Kidney epithelial cell (primary cell): Measurements from ENCODE around the gene ELMO1. TPM values are rescaled to one million over a fixed set of nuclear protein-coding genes. Genes with fewer than 3 reads are reported as not detected.

Experiments used
- DNase-seq: peaks from one replicate; pipeline ENCODE4 v3.0.0-alpha.2; 2010; ENCODE audit warnings: low read depth
- H3K27me3 ChIP-seq: 2 replicates; pipeline ENCODE4 v1.6.0; 2011; ENCODE audit warnings: low read length; ENCODE audit not compliant: control insufficient read depth, insufficient read depth
- H3K36me3 ChIP-seq: 2 replicates; pipeline ENCODE4 v1.5.1; 2011; ENCODE audit warnings: low read length; ENCODE audit not compliant: control insufficient read depth, insufficient read depth
- H3K4me3 ChIP-seq: 2 replicates; pipeline ENCODE4 v1.5.1; 2011; ENCODE audit warnings: low read depth, mild to moderate bottlenecking, control low read depth, low read length
- CTCF ChIP-seq: IDR thresholded peaks from 2 replicates; pipeline ENCODE4 v1.5.1; 2011; ENCODE audit warnings: mild to moderate bottlenecking, moderate library complexity, low read length, control low read depth, inconsistent platforms; ENCODE audit not compliant: insufficient read depth, poor library complexity, severe bottlenecking
- total RNA-seq: library from RNA; depleted of rRNA; stranded (reverse); fragments of >200 nt; gene quantifications from 2 replicates; pipeline ENCODE4 v1.2.3, GENCODE V29; 2015

ELMO1 gene
- total RNA-seq, 1 donor from 2014 or later = 11.4 TPM

GRCh38 chr7:37181550-37181932 is 267.1 kb downstream of the ELMO1 start:
- no peak for DNase-seq
- Histone ChIP-seq H3K27me3 (no peaks in the 10 kb centered on the region), H3K36me3 (no peaks in the 10 kb centered on the region), H3K4me3 (no peak overlapping the region)
- no peak for TF ChIP-seq CTCF

GRCh38 chr7:37180828-37181549 is 267.7 kb downstream of the ELMO1 start:
- no peaks in the 10 kb centered on the region for H3K27me3 ChIP-seq
- DNase-seq = no peak
- no peaks in the 10 kb centered on the region for H3K36me3 ChIP-seq
- TF ChIP-seq CTCF = no peak
- H3K4me3 ChIP-seq = no peak overlapping the region

GRCh38 chr7:37176079-37176478 is 272.6 kb downstream of the ELMO1 start:
- H3K4me3 ChIP-seq = no peak overlapping the region
- no peak for DNase-seq
- H3K36me3 ChIP-seq = no peaks in the 10 kb centered on the region
- no peak for TF ChIP-seq CTCF
- H3K27me3 ChIP-seq = no peaks in the 10 kb centered on the region

GRCh38 chr7:37174460-37174859 is 274.2 kb downstream of the ELMO1 start:
- DNase-seq = no peak
- no peaks in the 10 kb centered on the region for H3K27me3 ChIP-seq
- H3K36me3 ChIP-seq = no peaks in the 10 kb centered on the region
- no peak for TF ChIP-seq CTCF
- H3K4me3 ChIP-seq = no peak overlapping the region

- Histone ChIP-seq H3K27me3 (no peaks in the 10 kb centered on the region), H3K4me3 (no peak overlapping the region), H3K36me3 (no peaks in the 10 kb centered on the region)
- TF ChIP-seq CTCF = no peak
- DNase-seq = no peak
Measured at GRCh38 chr7:37173670-37174069, 275.0 kb downstream of the ELMO1 start.

GRCh38 chr7:37162106-37162505 is 286.6 kb downstream of the ELMO1 start:
- no peaks in the 10 kb centered on the region for H3K36me3 ChIP-seq
- H3K27me3 ChIP-seq = no peaks in the 10 kb centered on the region
- DNase-seq = no peak
- no peak overlapping the region for H3K4me3 ChIP-seq
- TF ChIP-seq CTCF = no peak
